ENCODE measurements around the gene ELAPOR2. TPM values are rescaled to one million over a fixed set of nuclear protein-coding genes. Genes with fewer than 3 reads are reported as not detected.
"Not testable (repeated sequence)": the region's sequence is repeated elsewhere in the genome, so short reads cannot be mapped to it uniquely, and the experiment has no call there.

The ELAPOR2 gene
- total RNA-seq, 1 donor from 2014 or later = 21.6 TPM

- FAIRE-seq (no peak), DNase-seq (ENCODE audit: low spot score in 2 of 2) (no peak)
Measured at GRCh38 chr7:87048839-87049238, 10.6 kb downstream of the ELAPOR2 start.

GRCh38 chr7:87046456-87046855 is 13.0 kb downstream of the ELAPOR2 start:
- FAIRE-seq (no peak), DNase-seq (ENCODE audit: low spot score in 2 of 2) (no peak)

- not testable (repeated sequence) for FAIRE-seq; DNase-seq (ENCODE audit: low spot score in 2 of 2)
Measured at GRCh38 chr7:87044713-87045112, 14.7 kb downstream of the ELAPOR2 start.

- FAIRE-seq = not testable (repeated sequence)
Measured at GRCh38 chr7:87041586-87041985, 17.9 kb downstream of the ELAPOR2 start.

GRCh38 chr7:87039691-87040299 is 19.7 kb downstream of the ELAPOR2 start:
- not testable (repeated sequence) for DNase-seq (ENCODE audit: low spot score in 2 of 2)

More at GRCh38 chr7:87041586-87041985, 17.9 kb downstream of the ELAPOR2 start:
- DNase-seq (ENCODE audit: low spot score in 2 of 2) = not testable (repeated sequence)

GRCh38 chr7:87038993-87039690 is 20.3 kb downstream of the ELAPOR2 start:
- no peak for FAIRE-seq
- no peak for DNase-seq (ENCODE audit: low spot score in 2 of 2)

More at GRCh38 chr7:87039691-87040299, 19.7 kb downstream of the ELAPOR2 start:
- FAIRE-seq = not testable (repeated sequence)

- no peak for FAIRE-seq
- DNase-seq (ENCODE audit: low spot score in 2 of 2) = no peak
Measured at GRCh38 chr7:87036985-87037384, 22.5 kb downstream of the ELAPOR2 start.

- FAIRE-seq = no peak
- no peak for DNase-seq (ENCODE audit: low spot score in 2 of 2)
Measured at GRCh38 chr7:87032604-87033339, 26.7 kb downstream of the ELAPOR2 start.

- no peak for DNase-seq (ENCODE audit: low spot score in 2 of 2)
- no peak for FAIRE-seq
Measured at GRCh38 chr7:87029078-87029477, 30.4 kb downstream of the ELAPOR2 start.

GRCh38 chr7:87028636-87029035 is 30.8 kb downstream of the ELAPOR2 start:
- no peak for DNase-seq (ENCODE audit: low spot score in 2 of 2)
- FAIRE-seq = no peak

GRCh38 chr7:87027900-87028299 is 31.6 kb downstream of the ELAPOR2 start:
- DNase-seq (ENCODE audit: low spot score in 2 of 2) (no peak), FAIRE-seq (no peak)

GRCh38 chr7:87021285-87021684 is 38.2 kb downstream of the ELAPOR2 start:
- FAIRE-seq (no peak), DNase-seq (ENCODE audit: low spot score in 2 of 2) (no peak)

- FAIRE-seq (no peak), DNase-seq (ENCODE audit: low spot score in 2 of 2) (no peak)
Measured at GRCh38 chr7:87016606-87017005, 42.8 kb downstream of the ELAPOR2 start.

- no peak for FAIRE-seq
Measured at GRCh38 chr7:87013840-87014190, 45.6 kb downstream of the ELAPOR2 start.

GRCh38 chr7:87013136-87013839 is 46.2 kb downstream of the ELAPOR2 start:
- no peak for DNase-seq (ENCODE audit: low spot score in 2 of 2)
- FAIRE-seq = no peak

More at GRCh38 chr7:87013840-87014190, 45.6 kb downstream of the ELAPOR2 start:
- no peak for DNase-seq (ENCODE audit: low spot score in 2 of 2)

Other genes starting within 250 kb of the ELAPOR2 start
- 105 TPM for gene DMTF1, start 92.8 kb upstream of the ELAPOR2 start, total RNA-seq
- gene TMEM243, start 160.1 kb upstream of the ELAPOR2 start, total RNA-seq = 7.7 TPM